HG02852 (cell line): ENCODE measurements around the gene SPAG17.

Source experiments
- ATAC-seq: cut with Tn5 transposase; IDR thresholded peaks from one replicate; pipeline ENCODE4 v1.9.1; 2021; ENCODE audit warnings: mild to moderate bottlenecking, moderate library complexity; ENCODE audit not compliant: unreplicated experiment

SPAG17 gene

GRCh38 chr1:118185084-118185832 is at the start of gene SPAG17:
SPAG17 (minus strand) TSS chr1:118185228; CDS start chr1:118185157, 71 bp downstream.
- no peak for ATAC-seq

- ATAC-seq, result no peak
Measured at GRCh38 chr1:118225471-118225870, 40.4 kb upstream of the SPAG17 start.

GRCh38 chr1:118223426-118223825 is 38.4 kb upstream of the SPAG17 start:
- ATAC-seq, result no peak

GRCh38 chr1:118219438-118219837 is 34.4 kb upstream of the SPAG17 start:
- ATAC-seq, result no peak

GRCh38 chr1:118217141-118217838 is 32.3 kb upstream of the SPAG17 start:
- ATAC-seq, result no peak

- ATAC-seq, result no peak
Measured at GRCh38 chr1:118214866-118215265, 29.8 kb upstream of the SPAG17 start.

- ATAC-seq, result no peak
Measured at GRCh38 chr1:118210723-118211110, 25.7 kb upstream of the SPAG17 start.

GRCh38 chr1:118210051-118210722 is 25.2 kb upstream of the SPAG17 start:
- no peak for ATAC-seq

GRCh38 chr1:118209648-118210047 is 24.6 kb upstream of the SPAG17 start:
- ATAC-seq, result no peak

GRCh38 chr1:118206966-118207365 is 21.9 kb upstream of the SPAG17 start:
- no peak for ATAC-seq

- no peak for ATAC-seq
Measured at GRCh38 chr1:118204648-118205047, 19.6 kb upstream of the SPAG17 start.

- ATAC-seq, result no peak
Measured at GRCh38 chr1:118204105-118204504, 19.1 kb upstream of the SPAG17 start.

- peak; percentile 46 for ATAC-seq
Measured at GRCh38 chr1:118202076-118202608, 17.1 kb upstream of the SPAG17 start.

- ATAC-seq, result peak; percentile 81
Measured at GRCh38 chr1:118201524-118201923, 16.5 kb upstream of the SPAG17 start.

- ATAC-seq, result no peak
Measured at GRCh38 chr1:118200836-118201235, 15.8 kb upstream of the SPAG17 start.

- no peak for ATAC-seq
Measured at GRCh38 chr1:118190561-118190960, 5.5 kb upstream of the SPAG17 start.

GRCh38 chr1:118189564-118189963 is 4.5 kb upstream of the SPAG17 start:
- ATAC-seq, result no peak

- no peak for ATAC-seq
Measured at GRCh38 chr1:118188411-118188810, 3.4 kb upstream of the SPAG17 start.

GRCh38 chr1:118186026-118186425 is 998 bp upstream of the SPAG17 start:
- no peak for ATAC-seq

- ATAC-seq, result no peak
Measured at GRCh38 chr1:118184739-118185083, 317 bp downstream of the SPAG17 start.

GRCh38 chr1:118183586-118183985 is 1.4 kb downstream of the SPAG17 start:
- no peak for ATAC-seq

- ATAC-seq, result no peak
Measured at GRCh38 chr1:118177998-118178397, 7.0 kb downstream of the SPAG17 start.
